ENCODE data around the gene LAMA3.

The LAMA3 gene

DNA sequence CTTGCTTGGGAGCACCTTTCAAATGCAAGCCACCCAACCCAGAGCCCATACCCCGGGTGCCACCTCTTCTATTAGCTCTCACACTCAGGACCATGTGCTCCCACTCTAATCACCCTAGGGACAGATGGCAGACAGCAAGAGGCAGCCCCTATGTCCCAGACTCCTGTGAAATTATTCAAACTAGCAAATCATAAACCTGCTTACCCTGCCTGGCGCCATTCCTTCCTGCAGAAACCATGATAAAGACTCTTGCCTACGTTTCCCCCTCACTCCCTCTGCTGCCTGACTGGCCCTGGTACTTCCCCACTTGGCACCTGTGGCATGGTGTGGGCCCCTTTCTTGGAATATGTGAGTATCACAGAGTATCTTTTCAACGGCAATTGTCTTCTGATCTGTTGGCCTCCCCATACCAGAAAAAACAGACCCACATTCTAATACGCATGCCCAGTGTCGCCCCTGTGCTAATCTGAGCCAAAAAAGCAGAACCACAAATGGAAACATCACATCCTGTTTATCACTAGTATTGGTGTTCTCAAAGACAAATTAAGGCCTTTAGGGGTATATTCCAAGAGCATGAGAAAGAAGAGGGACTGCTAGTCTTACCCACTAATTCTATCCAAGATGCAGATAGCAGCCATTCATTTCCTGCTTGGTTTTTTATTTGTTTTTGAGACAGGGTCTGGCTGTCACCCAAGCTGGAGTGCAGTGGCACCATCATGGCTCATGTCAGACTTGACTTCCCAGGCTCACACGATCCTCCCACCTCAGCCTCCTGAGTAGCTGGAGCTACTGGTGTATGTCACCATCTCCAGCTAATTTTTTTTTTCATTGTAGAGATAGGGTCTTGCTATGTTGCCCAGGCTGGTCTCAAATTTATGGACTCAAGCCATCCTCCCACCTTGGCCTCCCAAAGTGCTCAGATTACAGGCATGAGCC is 281.2 kb downstream of the LAMA3 start:
- DNase-seq (ENCODE audit: low read depth): no peak

DNA sequence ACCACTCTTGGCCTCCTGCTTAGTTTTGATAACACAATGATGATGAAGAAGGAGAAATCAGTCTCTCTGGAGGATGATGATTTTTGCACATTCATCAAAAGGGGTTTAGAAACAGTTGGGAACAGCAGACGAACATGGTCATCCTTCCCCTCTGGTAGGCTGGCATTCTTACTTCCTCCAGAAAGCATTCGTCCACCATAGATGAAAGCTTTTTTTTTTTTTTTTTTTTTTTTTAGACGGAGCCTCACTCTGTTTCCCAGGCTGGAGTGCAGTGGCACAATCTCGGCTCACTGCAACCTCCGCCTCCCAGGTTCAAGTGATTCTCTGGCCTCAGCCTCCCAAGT is 281.8 kb downstream of the LAMA3 start:
- DNase-seq (ENCODE audit: low read depth): no peak

DNA sequence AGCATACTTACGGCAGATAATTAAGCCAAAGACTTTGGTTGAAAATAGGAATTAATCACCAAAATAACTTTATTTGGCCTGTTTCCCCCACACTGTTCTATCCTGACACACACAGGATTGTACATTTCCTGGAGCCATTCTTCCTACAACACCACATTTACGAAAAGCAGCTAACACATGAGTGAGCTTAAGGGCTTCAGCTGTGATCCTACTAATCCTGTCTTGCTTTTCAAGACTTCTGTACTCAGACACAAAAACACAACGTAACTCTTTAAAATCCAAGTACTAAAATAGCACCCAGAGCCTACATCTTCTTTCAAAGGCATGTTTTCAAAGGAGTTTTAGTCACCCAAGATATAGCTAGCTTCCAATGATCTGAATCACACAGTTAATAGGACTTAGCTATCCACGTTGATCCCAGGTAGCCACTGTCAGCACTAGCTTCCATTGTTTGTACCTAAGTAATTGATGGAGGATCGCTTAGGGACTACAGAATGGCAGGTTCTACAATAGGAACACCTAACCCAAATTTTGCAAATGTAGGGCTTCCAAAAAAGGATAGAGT is 282.5 kb downstream of the LAMA3 start:
- no peak for DNase-seq (ENCODE audit: low read depth)

DNA sequence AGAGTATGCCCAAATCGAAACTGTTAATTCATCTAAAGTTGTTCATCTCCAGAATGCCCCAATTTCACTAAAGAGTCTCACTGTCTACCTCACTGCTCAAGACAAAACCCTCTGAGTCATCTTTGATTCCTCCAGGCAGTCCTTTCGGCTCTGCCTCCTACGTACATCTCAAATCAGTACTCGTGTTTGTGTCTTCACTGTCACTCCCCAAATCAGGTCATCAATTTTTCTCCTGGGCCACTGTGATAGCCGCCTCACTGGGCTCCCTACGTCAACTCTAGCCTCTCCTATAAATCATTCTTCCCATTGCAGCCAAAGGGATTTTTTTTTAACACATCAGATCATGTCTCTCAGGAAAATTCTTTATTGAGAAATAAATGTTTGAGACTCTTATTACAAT is 283.2 kb downstream of the LAMA3 start:
- no peak for DNase-seq (ENCODE audit: low read depth)

DNA sequence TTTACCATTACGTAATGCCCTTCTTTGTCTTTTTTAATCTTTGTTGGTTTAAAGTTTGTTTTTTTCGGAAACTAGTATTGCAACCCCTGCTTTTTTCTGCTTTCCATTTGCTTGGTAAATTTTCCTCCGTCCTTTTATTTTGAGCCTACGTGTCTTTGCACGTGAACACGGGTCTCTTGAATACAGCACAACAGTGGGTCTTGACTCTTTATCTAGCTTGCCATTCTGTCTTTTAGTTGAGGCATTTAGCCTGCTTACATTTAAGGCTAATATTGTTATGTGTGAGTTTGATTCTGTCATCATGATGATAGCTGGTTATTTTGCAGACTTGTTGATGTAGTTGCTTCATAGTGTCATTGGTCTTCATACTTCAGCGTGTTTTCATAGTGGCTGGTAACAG is 287.9 kb downstream of the LAMA3 start:
- DNase-seq (ENCODE audit: low read depth): no peak

DNA sequence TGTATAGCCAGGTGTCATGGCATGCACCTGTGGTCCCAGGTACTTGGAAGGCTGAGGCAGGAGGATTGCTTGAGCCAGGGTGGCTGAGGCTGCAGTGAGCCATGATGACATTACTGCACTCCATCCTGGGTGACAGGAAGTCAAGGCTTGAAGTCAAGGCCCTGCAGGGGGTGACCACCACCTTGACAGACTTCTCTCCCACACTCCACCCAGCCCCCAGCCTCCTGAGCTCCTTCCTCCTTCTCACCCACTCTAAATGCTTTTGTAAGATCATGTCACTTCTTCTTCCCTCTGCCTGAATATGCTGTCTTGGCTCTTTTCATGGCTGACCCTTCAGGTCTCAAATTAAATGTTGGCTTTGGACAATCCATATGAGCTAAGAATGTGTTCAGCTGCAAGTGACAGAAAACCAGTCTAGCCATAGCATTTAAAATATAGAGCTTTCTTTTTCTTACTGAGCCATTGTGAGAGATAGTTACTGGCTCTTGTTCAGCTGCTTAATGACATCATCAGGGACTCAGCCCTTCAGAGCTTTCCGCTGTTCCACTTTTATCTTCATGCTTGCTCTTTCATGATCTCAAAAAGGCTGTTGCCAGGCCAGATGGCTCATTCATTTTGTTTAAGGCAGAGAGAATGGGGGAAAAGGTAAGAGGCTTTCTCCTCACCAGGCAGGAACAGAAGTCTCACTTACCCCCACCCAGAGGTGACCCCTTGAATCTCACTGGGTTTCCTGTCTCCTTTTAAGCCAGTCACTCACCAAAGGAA is 288.6 kb downstream of the LAMA3 start:
- DNase-seq (ENCODE audit: low read depth): no peak

DNA sequence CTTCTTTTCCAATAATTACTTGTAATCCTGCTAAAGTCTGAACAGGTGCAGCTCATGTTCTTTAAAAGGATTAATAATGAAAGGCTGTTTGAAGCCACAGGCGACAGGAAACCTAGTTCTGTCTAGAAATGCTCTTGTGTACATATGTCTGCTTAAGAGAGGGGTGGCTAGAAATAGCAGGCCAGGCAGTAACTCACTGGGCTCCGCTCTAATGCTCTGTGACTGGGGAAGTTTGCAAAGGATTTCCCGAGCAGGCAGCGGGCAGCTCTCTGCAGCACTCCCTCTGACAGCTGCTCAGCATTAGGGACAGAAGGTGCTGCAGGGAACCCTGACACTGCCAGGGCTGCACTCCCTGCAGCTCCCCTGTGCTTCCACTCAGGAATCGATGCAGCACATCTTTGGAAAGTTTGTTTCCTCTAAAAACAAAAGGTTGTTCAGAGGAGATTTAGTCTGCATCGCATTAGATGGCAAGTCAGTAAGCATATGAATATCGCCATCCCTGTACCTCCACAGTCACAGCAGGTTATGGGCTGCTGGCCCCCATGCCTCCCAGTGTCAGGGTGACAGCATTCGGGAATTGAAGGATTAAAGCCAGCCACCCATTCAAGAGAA is 292.2 kb downstream of the LAMA3 start:
- DNase-seq (ENCODE audit: low read depth): no peak

DNA sequence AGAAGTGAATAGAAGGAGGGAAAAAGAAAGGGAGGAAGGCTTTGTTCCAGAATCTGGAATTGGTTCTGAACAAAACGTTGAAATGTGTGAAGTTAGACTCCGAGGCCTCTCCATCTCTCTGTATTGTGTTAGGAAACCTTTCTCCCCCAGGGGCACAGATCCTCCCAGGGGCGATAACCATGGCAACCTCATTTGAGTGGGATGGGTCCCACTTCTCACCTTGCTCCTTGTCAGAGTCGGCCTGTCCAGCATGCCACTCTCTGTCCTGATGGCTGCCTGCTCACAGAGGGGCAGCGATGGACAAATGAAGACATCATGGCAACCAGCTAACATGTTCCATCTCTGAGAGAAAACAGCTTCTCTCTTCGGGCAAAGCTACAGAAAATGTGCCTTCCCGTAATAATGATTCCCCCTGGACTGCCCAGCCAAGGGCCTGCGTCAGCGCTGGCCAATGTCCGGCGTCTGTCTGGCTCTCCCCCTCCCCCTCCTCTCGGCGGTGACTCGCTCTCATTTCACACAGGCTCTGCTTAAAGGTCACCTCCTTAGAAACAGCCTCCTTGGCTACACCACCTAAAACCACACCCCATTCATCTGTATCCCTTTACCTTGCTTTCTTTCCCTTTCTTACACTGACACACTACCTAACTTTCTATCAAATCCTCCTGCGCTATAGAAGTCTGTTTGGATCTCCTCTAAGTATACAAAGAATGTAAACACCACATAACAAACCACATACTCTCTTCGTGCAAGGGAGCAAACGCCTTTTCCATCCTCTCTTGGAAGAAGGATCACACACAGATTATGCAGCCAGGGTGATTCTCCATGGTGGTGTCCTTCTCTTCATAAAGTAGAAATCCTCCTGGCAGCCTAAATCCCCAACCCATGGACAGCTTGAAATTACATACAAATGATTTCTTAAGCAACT is 293.2 kb downstream of the LAMA3 start:
- DNase-seq (ENCODE audit: low read depth): no peak

DNA sequence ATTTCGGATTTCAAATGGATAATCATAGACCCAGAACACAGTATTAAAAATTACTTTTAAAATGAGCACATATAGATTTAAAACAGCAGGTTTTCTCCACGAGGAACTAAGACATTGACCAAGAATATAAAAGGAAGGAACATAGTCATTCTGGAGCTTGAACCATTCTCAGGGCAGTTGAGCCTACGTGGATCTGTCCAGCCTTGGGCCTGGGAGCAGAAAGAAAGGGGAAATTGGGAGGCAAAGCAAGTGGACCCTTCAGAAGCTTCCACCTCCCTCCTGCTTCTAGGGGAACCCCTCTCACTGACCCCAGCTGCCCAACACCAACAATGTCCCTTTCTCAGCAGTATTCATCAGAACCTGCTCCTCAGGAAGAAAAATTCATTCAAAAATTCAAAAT is 293.9 kb downstream of the LAMA3 start:
- DNase-seq (ENCODE audit: low read depth): no peak

DNA sequence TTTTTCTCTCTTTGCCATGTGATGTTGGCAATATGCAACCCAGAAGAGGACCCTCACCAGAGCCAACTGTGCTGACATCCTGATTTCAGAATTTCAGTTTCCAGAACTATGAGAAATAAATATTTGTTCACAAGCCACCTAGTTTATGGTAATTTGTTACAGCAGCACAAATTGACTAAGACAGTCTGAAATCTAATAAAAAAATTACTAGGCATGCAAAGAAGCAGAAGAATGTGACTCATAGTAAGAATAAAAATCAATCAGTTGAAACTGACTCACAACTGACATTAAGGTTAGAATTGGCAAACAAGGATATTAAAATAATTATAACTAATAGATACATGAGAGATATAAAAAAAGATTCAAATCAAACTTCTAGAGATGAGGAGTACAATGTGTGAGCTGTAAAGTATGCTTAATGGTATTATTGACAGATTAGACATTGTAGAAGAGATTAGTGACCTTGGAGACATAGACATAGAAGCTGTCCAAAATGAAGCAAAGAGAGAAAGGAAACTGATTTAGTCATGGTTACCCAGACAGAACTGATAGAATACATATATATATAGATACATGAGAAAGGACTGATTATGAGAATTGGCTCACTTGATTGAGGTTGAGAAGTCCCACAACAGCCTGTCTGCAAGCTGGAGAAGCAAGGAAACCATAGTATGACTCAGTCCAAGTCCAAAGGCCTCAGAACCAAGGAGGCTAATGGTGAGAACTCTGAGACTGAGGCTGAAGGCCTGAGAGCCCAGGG is 297.5 kb downstream of the LAMA3 start:
- no peak for DNase-seq (ENCODE audit: low read depth)

DNA sequence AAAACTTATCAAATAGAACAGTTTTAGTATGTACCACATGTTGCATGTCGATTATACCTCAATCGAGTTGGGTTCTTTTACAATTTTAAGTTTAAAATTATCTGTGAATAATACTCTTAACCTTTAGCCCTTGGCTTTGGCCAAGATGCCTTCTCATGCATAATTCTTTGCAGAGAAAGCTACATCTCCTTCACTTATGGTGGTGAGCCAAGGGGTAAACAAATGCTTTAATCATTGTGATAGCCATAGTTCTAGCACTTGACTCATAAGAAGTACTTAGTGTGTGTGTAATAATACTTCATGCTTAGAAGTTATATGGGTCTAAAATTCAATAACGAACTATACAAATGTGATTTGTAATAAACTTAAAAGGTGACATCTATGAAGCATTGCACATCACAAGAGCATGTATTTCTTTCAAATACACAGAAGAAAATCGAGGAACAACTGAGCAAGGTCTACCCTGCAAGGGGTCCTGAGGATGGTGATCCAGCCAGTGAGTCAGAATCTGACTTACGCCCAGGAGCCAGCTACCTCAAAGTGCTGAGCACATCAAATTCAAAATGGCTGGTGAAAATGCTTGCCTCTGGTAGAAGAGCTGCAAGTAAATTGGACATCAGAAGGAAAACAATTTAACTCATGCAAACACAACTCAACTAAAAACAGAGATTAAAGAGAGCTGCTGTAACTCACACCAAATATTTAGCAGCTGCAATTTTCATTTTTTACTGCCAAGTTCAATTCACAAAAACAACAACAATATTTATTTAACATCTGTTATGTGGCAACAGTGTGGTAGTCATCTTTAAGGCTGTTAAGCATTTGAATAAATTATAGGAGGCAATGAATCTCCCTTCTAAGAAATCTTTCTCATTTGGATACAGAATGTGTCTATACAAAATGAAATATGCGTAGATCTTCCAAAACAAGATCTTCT is 301.5 kb downstream of the LAMA3 start:
- DNase-seq (ENCODE audit: low read depth): no peak

DNA sequence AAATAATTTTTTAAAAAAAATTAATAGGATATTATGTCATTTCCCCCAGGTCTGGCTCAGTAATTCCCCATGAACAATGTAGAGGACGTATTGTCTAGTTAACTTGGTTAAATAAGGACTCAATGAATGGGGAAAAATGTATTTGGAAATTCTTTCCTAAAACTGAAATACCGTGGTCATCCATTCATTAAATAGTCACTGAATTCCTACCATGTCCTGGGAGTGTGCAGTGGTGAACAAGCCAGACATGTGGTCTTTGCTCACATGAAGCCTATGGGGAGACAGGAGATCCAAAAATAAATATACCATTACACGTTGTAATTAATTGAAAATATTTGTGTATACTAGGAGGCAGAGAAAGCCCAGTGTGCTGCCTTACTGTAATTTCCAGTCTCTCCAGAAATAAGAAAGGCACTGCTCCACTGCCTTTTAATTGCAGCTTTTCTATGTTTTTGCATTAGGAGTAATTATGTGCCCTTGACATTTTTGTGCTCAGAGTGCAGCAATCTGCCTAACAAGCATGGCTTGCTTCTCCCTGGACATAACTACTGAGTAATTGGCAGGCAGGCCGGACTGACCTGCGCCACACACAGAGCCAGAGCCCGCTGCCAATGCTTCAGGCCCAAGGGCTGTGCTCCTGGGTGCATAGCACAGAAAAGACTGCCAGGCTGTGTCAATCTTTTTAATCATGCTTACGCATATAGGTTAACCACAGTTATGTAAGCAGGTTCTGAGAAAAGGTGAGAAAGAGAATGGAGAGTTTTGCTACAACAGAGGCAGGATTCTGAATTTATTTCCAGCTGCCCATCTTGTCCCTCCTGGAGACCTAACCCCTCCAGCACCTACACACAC is 303.1 kb downstream of the LAMA3 start:
- DNase-seq (ENCODE audit: low read depth): no peak

DNA sequence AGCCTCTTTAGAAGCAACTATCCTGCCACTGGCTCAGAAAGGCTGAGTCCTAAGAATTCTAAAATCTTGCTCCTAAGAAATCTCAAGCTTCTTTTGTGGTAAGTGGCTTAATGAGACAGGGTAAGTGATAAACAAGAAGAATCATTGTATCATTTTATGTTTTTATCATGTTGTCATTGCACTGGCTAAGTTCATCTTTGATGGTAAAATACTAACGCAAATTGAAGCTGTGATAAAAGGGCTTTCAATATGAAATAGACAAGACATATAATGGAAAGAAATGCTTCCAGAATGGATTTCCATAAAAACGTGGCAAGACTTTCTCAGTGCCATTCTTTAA is 303.7 kb downstream of the LAMA3 start:
- no peak for DNase-seq (ENCODE audit: low read depth)

DNA sequence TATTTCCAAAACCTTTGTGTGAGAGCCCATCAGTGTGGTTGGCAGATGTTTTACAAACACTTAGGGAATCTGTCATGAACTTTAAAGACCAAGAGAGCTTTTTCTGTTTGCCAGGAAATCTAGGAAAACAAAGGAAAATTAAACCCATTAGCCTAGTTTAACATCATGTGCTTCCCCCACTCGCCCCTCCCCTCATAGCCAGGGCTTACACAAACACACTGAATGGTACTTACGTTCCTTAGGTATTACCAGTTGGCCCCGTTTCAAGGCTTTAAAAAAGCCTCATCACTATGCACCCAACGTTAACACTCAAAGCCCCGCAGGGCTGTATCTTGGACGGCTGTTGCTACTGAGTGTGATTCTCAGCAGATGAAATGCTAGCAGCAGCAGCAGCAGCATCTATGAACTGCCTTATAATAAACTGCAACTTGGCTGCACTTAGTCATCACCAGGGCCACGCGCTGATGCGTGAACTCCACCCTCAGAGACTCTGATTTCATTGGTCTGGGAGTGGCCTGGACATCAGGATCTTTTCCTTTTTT is 305.2 kb downstream of the LAMA3 start:
- DNase-seq (ENCODE audit: low read depth): no peak

DNA sequence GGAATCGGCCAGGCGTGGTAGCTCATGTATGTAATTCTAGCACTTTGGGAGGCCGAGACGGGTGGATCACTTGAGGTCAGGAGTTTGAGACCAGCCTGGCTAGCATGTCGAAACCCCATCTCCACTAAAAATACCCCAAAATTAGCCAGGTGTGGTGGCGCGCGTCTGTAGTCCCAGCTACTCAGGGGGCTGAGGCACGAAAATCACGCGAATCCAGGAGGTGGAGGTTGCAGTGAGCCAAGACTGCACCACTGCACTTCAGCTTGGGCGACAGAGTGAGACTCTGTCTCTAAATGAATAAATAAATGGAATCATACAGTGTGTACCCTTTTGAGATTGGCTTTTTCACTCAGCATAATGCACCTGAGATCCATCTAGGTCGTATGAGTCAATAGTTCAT is 305.9 kb downstream of the LAMA3 start:
- DNase-seq (ENCODE audit: low read depth): no peak

DNA sequence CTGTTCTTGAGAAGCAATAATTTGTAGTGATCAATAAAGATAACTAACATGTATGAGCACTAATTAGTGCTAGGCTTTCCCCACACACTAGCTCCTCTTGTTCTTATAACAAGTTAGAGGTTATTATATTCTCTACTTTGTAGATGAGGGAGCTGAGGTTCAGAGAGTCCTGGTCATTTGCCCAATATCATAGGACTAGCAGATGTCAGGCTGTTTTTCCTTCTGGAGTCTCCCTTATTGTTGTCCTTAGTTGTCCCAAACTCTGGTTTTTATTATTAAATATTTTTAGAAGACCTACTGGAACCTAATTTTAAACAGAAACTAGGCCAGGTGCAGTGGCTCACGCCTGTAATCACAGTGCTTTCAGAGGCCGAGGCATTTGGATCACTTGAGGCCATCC is 308.8 kb downstream of the LAMA3 start:
- no peak for DNase-seq (ENCODE audit: low read depth)

DNA sequence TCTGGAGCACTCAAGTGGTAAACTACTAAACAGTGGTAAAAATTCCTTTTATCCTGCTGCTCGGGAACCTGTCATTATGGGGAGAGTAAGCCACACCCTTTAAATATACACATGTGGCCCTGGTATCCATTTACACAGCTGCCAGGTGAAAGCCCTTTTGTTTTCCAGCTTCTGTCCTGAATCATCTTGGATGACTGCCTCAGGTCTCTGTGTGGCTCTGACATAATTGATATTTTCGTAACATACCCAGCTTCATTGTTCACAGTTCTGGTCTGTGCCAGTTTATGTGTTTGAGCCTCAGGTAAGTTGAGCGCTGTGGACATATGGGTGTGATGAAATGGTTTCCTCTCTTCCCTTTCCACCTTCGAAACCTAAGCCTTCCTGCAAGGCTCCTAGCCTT is 309.6 kb downstream of the LAMA3 start:
- DNase-seq (ENCODE audit: low read depth): no peak

DNA sequence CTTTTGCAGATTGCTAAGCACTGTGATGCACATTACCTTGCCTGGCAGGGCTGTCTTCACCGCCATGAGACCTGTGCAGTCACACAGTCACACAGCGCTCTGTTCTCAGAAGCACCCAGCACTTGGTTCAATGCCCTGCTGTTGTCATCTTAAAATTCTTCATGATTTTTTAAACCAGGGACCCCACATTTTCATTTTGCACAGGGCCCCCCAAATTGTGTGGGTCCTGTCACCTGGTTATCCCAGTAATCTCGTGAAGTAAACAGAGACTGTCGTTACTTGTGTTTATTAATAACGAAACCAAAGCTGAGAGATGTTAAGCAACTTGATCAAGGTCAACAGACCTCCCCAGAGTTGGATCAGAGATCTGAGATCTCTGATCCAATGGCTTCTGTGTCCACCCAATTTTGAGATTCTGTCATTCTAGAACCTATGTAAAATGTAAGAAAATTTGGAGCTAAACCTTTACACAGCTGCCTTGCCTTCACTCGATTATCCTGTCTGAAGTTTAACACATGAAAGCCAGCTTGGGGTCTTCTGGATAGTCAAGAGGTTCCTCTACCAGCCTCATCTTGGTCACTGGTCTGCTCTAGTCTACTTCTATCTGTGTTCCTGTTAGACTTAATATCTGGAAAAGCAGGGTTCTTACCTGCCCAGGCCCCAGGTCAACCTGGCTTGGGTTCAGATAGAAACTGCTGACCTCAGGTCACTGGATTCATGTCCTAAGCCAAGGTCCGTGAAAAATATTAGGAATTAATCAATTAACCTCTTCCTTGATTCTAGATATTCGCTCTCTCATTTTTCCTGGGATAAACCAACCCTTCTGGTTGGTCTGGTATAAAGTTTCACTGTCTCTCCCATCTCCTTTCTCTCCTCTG is 311.6 kb downstream of the LAMA3 start:
- no peak for DNase-seq (ENCODE audit: low read depth)

Data from CMK (cell line).